Activated T-helper 2 cell treated with anti-CD3 and anti-CD28 coated beads, Interferon-gamma antibody, Interleukin-2, Interleukin-4, amounts not matched to agents 10 μg/mL and 5 μg/mL and 100 μg/mL, durations not matched to agents 14 hours and 24 hours and 36 hours (primary cell): ENCODE results near the gene HDAC8. TPM values are rescaled to one million over a fixed set of nuclear protein-coding genes. Genes with fewer than 3 reads are reported as not detected.
"Not testable (repeated sequence)": the region's sequence is repeated elsewhere in the genome, so short reads cannot be mapped to it uniquely, and the experiment has no call there.

Experiments used
- DNase-seq: peaks from one replicate; pipeline ENCODE4 v3.0.0; 2021; ENCODE audit warnings: low spot score
- H3K27ac Mint-ChIP-seq: one replicate; pipeline ENCODE4 v1.8.0; 2021; ENCODE audit warnings: mixed read lengths
- H3K27me3 Mint-ChIP-seq: one replicate; pipeline ENCODE4 v1.8.0; 2021; ENCODE audit warnings: low read depth, mixed read lengths
- H3K36me3 Mint-ChIP-seq: one replicate; pipeline ENCODE4 v1.8.0; 2021; ENCODE audit warnings: low read depth, mixed read lengths
- H3K4me1 Mint-ChIP-seq: one replicate; pipeline ENCODE4 v1.8.0; 2021; ENCODE audit warnings: low read depth, mixed read lengths
- H3K4me3 Mint-ChIP-seq: one replicate; pipeline ENCODE4 v1.8.0; 2021; ENCODE audit warnings: low read depth, mild to moderate bottlenecking, moderate library complexity, mixed read lengths
- H3K9me3 Mint-ChIP-seq: one replicate; pipeline ENCODE4 v1.8.0; 2021; ENCODE audit warnings: mixed read lengths
- intact Hi-C: fragments of 100-400 bp; cut with micrococcal nuclease; formaldehyde crosslinking; loops from one replicate; pipeline ENCODE4 v1.15.1; 2023
- total RNA-seq: library from RNA; stranded (reverse); gene quantifications from 2 replicates; pipeline ENCODE4 v1.2.3, GENCODE V29; 2022

Gene HDAC8
- total RNA-seq, 1 donor from 2014 or later, result 34.9 TPM

DNA sequence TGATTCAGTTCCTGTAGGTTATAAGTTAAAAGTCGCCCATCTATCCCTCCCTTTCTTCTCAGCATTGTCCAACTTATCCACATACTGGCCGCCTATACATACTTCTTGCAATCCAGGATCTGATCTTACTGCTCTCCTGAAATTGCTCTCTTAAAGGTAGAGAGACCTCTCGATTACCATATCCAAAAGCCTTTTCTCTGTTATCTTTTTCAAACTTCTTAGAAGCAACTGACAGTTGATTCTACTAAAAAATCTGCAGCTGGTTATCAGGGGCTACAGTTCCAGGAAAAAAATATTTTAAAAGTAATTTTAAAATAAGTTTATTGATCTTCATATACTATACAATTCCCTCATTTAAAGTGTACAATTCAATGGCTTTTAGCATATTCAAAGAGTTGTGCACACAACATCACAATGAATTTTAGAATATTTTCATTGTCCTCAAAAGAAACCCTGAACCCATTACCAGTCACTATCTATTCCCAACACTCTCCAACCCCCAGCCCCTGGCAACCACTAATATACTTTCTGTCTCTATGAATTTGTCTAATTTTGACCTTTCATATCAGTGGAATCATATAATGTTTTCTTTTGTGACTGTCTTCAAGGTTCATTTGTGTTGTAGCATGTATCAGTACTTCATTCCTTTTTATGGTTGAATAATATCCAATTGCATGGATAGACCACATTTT, 102.0 kb downstream of the HDAC8 start:
- intact Hi-C loops, result no loop called here
- no peak for DNase-seq

DNA sequence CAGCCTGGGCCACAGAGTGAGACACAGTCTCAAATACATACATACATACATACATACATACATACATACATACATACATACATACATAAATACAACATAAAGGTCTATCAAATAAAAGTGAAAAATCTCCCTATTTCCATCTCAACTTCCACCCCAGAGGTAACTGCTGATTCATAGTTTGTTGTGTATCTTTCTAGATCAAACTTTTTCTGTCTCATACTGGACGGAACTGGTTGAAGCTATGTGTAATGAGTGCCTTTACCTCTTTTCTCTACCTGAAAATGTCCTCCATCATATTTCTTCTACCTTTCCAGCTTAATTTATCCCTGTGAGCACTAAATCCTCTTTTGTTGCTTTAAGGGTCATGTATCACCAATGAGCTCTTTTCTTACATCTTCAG, 102.5 kb downstream of the HDAC8 start:
- DNase-seq, result no peak
- Mint-ChIP-seq H3K36me3 (peaks cover 18% of the 10 kb centered on the region), H3K27me3 (no peaks in the 10 kb centered on the region), H3K4me3 (no peak overlapping the region), H3K4me1 (no peaks in the 10 kb centered on the region), H3K27ac (no peak overlapping the region), H3K9me3 (no peaks in the 10 kb centered on the region)
- intact Hi-C loops, result no loop called here

More for the DNA sequence above, 102.0 kb downstream of the HDAC8 start:
- no peaks in the 10 kb centered on the region for H3K27me3 Mint-ChIP-seq
- H3K4me3 Mint-ChIP-seq, result no peak overlapping the region
- no peaks in the 10 kb centered on the region for H3K4me1 Mint-ChIP-seq
- H3K9me3 Mint-ChIP-seq, result no peaks in the 10 kb centered on the region
- H3K36me3 Mint-ChIP-seq, result peaks cover 18% of the 10 kb centered on the region
- H3K27ac Mint-ChIP-seq, result no peak overlapping the region

DNA sequence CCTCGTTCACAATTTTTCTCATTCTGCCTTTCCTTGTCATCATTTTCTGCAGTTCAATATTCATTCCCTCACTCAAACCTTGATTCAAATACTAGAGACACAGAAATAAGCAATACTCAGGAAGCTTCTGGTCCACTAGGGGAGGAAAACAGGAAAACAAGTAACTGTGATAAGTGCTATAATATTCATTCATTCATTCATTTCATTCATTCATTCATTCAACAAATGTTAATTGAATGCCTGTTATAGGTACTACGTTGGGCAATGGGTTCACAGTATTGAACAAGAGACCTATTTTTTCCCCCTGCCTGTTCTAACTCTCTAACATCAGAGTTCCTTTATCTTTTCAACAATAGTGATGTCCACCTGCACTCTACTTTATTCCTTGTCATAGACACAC, 104.0 kb downstream of the HDAC8 start:
- intact Hi-C loops, result no loop called here
- Mint-ChIP-seq H3K4me1 (no peaks in the 10 kb centered on the region), H3K27me3 (no peaks in the 10 kb centered on the region), H3K36me3 (peaks cover 19% of the 10 kb centered on the region), H3K9me3 (no peaks in the 10 kb centered on the region), H3K27ac (no peak overlapping the region), H3K4me3 (no peak overlapping the region)
- DNase-seq, result no peak

DNA sequence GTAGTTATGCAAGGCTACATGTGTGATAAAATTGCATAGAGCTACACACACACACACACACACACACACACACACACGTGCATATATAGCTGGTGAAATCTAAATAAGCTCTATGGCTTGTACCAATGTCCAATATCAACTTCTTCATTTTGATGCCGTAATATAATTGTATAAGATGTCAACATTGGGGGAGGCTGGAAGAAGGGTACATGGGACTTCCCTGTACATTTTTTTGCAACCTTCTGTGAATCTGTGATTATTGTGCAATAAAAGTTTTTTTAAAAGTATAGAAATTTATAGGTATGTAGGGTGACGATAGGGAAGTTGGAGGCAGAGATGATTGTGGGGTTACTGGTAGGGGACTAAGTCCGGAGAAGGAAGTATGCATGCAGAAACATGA, 105.5 kb downstream of the HDAC8 start:
- no peak for DNase-seq
- Mint-ChIP-seq H3K4me1 (no peaks in the 10 kb centered on the region), H3K27ac (no peak overlapping the region), H3K9me3 (no peaks in the 10 kb centered on the region), H3K36me3 (peaks cover 12% of the 10 kb centered on the region), H3K4me3 (no peak overlapping the region), H3K27me3 (no peaks in the 10 kb centered on the region)
- intact Hi-C loops, result no loop called here

DNA sequence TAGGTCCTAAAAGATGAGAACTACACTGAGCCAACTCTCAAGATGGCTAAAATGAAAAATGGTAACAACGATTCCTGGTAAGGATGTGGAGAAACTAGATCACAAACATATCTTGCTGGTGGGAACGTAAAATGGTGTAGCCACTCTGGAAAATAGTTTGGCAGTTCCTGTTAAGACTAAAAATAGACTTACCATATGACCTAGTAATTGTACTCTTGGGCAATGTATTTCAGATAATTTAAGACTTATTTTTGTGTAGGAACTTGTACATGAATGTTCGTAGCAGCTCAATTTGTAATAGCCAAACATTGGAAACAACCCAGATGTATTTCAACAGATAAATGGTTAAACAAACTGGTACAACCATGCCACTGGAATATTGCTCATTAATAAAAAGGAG, 106.2 kb downstream of the HDAC8 start:
- H3K4me3 Mint-ChIP-seq, result no peak overlapping the region
- peaks cover 17% of the 10 kb centered on the region for H3K36me3 Mint-ChIP-seq
- no peaks in the 10 kb centered on the region for H3K4me1 Mint-ChIP-seq
- DNase-seq, result no peak
- H3K27ac Mint-ChIP-seq, result no peak overlapping the region
- H3K27me3 Mint-ChIP-seq, result no peaks in the 10 kb centered on the region
- intact Hi-C loops, result no loop called here
- H3K9me3 Mint-ChIP-seq, result no peaks in the 10 kb centered on the region

DNA sequence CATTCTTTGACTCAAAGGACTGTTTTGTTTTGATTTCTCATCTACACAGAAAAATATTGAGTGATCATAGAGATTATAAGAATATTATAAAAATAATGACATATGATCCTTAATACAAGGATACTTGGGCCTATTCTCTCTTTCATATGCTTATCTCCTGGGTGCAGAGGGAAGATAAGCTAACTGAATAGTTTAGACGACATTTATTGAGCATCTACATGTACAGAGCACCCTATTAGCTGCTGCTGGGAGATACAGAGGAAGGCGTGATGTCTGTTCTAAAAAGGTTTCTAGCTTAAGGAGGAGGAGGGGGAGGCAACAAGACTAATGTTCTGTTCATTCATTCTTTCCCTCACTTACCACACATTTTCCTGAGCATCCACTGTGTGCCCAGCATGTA, 106.8 kb downstream of the HDAC8 start:
- no peak overlapping the region for H3K27ac Mint-ChIP-seq
- DNase-seq, result no peak
- no peak overlapping the region for H3K4me3 Mint-ChIP-seq
- H3K27me3 Mint-ChIP-seq, result no peaks in the 10 kb centered on the region
- H3K36me3 Mint-ChIP-seq, result peaks cover 17% of the 10 kb centered on the region
- intact Hi-C loops, result no loop called here
- no peaks in the 10 kb centered on the region for H3K9me3 Mint-ChIP-seq
- no peaks in the 10 kb centered on the region for H3K4me1 Mint-ChIP-seq

DNA sequence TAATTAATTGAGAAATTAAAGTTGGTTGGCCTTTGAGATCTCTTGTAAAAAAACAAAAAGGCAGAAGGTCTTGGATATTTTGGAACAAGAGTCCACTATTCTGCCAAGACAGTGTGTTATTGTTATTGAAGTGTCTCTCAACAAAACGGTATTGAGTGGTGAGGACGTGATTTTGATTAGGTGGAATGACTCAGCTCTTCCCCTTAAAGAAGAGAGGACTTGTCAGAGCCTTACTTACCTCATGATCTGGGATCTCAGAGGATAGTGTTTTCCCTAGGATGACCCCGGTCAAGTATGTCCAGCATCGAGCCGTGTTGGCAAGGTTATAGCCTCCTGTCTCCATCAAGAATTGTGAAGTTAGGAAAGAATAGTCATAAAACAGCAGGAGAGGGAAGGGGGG, 110.9 kb downstream of the HDAC8 start:
- Mint-ChIP-seq H3K4me3 (no peak overlapping the region), H3K4me1 (no peaks in the 10 kb centered on the region), H3K27ac (no peak overlapping the region), H3K9me3 (no peaks in the 10 kb centered on the region), H3K36me3 (peaks cover 16% of the 10 kb centered on the region), H3K27me3 (no peaks in the 10 kb centered on the region)
- DNase-seq, result no peak
- intact Hi-C loops, result no loop called here

DNA sequence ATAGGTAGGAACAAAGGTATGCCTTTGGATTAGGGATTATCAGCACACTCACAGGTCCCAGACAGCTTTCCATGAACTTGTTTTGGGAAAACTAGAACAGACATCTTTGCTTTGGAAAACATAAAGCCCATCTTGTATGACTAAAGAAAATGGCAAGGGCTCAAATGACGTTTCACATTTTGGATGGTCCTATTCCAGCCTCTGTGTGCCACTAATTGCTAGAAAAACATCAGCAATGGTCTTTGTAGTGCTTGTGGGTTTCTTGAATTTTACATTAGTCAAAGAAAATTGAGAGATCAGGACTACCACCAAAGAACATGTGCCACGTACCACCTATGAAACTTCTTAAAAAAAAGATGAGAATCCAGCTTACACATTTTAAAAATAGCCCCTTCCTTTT, 111.4 kb downstream of the HDAC8 start:
- Mint-ChIP-seq H3K36me3 (peaks cover 16% of the 10 kb centered on the region), H3K27ac (no peak overlapping the region), H3K4me3 (no peak overlapping the region), H3K4me1 (no peaks in the 10 kb centered on the region), H3K9me3 (no peaks in the 10 kb centered on the region), H3K27me3 (no peaks in the 10 kb centered on the region)
- intact Hi-C loops, result no loop called here
- no peak for DNase-seq

DNA sequence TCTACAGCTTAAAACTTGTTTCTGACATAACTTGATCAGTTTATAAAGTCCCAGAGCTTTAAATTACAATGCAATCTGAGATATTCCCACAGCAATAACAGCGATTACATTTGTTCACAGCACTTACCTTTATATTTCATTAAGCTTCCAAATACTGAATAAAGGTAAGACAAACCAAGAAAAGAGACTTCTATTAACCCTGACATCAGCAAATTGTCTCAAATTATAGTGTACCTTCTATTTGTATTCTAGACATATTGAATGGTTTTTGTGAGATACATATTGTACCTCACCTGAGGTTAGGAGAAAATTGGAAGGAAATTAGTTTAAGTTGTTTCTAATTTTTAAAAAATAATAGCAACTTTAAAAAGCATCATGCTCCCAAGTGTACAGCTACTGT, 111.9 kb downstream of the HDAC8 start:
- Mint-ChIP-seq H3K27ac (no peak overlapping the region), H3K36me3 (peaks cover 16% of the 10 kb centered on the region), H3K9me3 (no peaks in the 10 kb centered on the region), H3K4me3 (no peak overlapping the region), H3K4me1 (no peaks in the 10 kb centered on the region), H3K27me3 (no peaks in the 10 kb centered on the region)
- DNase-seq, result no peak
- intact Hi-C loops, result no loop called here

DNA sequence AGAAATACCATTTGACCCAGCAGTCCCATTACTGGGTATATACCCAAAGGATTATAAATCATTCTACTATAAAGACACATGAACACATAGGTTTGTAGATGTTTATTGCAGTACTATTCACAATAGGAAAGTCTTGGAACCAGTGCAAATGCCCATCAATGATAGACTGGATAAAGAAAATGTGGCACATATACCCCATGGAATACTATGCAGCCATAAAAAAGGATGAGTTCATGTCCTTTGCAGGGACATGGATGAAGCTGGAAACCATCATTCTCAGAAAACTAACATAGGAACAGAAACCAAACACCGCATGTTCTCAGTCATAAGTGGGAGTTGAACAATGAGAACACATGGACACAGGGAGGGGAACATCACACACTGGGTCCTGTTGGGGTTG, 123.6 kb downstream of the HDAC8 start:
- H3K27me3 Mint-ChIP-seq, DNase-seq, H3K4me3 Mint-ChIP-seq, intact Hi-C loops, H3K4me1 Mint-ChIP-seq, H3K27ac Mint-ChIP-seq, H3K9me3 Mint-ChIP-seq: not testable (repeated sequence)
- H3K36me3 Mint-ChIP-seq, result peaks cover 26% of the 10 kb centered on the region

DNA sequence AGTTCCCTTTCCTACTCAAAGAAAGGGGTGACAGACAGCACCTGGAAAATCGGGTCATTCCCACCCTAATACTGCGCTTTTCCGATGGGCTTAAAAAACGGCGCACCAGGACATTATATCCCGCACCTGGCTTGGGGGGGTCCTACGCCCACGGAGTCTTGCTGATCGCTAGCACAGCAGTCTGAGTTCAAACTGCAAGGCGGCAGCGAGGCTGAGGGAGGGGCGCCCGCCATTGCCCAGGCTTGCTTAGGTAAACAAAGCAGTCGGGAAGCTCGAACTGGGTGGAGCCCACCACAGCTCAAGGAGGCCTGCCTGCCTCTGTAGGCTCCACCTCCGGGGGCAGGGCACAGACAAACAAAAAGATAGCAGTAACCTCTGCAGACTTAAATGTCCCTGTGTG, 131.9 kb downstream of the HDAC8 start:
- DNase-seq, H3K27ac Mint-ChIP-seq, H3K27me3 Mint-ChIP-seq, intact Hi-C loops, H3K4me1 Mint-ChIP-seq, H3K4me3 Mint-ChIP-seq: not testable (repeated sequence)
- peaks cover 24% of the 10 kb centered on the region for H3K9me3 Mint-ChIP-seq
- peaks cover 35% of the 10 kb centered on the region for H3K36me3 Mint-ChIP-seq

DNA sequence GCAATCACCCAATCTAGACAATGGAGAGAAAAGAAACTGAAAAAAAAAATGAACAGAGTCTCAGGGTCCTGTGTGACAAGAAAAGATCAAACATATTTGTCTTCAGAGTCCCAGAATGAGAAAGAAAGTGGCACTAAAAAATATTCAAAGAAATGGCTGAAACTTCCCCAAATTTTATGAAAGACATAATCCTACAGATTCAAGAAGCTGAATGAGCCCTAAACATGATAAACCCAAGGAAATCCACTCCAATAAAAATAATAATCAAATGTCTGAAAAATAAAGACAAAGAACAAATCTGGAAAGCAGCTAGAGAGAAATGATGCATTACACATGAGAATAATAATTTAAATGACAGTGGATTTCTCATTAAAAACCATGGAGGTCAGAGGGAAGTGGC, 136.6 kb downstream of the HDAC8 start:
- no peaks in the 10 kb centered on the region for H3K27me3 Mint-ChIP-seq
- no peaks in the 10 kb centered on the region for H3K4me1 Mint-ChIP-seq
- DNase-seq, result no peak
- H3K36me3 Mint-ChIP-seq, result peaks cover 50% of the 10 kb centered on the region
- H3K9me3 Mint-ChIP-seq, result peaks cover 30% of the 10 kb centered on the region
- H3K27ac Mint-ChIP-seq, result no peak overlapping the region
- H3K4me3 Mint-ChIP-seq, result no peak overlapping the region
- intact Hi-C loops, result no loop called here

DNA sequence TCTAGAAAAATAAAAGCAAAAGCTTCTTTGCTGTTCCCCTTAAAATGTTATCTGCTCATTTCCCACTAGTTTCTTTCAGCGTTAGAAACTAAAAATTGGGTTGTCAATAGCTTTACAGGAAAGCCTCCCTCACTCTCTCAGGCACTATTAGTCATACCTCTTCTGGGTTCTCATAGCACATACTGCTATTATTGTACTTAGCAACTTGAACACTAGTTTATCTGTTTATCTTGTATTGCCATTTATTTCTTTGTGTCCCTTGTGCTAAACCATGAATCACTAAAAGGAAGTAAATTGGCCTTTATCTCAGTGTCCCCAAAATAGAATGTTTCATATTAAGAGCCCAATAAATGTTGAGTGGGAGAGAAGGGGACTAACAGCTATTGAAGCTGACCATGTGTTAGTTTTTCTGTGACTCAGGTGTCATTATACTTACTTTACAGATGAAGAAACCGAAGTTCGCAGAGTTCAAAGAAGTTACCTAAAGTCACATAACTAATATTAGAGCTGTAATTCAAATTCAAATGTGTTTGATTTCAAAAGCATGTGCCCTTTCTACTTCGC, 142.2 kb downstream of the HDAC8 start:
- no peak for DNase-seq
- Mint-ChIP-seq H3K9me3 (peaks cover 3% of the 10 kb centered on the region), H3K4me3 (no peak overlapping the region), H3K27me3 (no peaks in the 10 kb centered on the region), H3K4me1 (peaks cover 5% of the 10 kb centered on the region), H3K27ac (peak overlapping the region; percentile 16), H3K36me3 (peaks cover 36% of the 10 kb centered on the region)
- intact Hi-C loops, result no loop called here

DNA sequence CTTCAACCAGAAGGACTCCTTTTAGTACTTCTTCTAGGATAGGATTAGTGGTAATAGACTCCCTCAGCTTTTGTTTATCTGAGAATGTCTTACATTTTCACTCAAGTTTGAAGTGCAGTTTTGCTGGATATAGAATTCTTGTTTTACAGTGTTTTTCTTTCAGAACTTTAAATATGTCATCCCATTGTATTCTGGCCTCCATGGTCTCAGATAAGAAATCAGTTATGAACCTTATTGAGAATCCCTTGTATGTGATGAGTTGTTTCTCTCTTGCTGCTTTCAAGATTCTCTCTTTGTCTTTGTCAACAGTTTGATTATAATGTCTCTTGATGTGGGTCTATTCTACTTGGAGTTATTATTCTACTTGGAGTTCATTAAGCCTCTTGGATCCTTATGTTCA, 150.8 kb downstream of the HDAC8 start:
- no peaks in the 10 kb centered on the region for H3K27me3 Mint-ChIP-seq
- no peaks in the 10 kb centered on the region for H3K4me1 Mint-ChIP-seq
- no peak for DNase-seq
- H3K9me3 Mint-ChIP-seq, result peaks cover 33% of the 10 kb centered on the region
- H3K4me3 Mint-ChIP-seq, result no peak overlapping the region
- no peak overlapping the region for H3K27ac Mint-ChIP-seq
- intact Hi-C loops, result no loop called here
- H3K36me3 Mint-ChIP-seq, result peaks cover 26% of the 10 kb centered on the region
